Activated CD4-positive, CD25-positive, alpha-beta regulatory T cell treated with anti-CD3 and anti-CD28 coated beads, Interleukin-2, amount 50 U/mL, for 24 hours (primary cell): Measurements from ENCODE around the gene IL19.
"Not testable (repeated sequence)": the region's sequence is repeated elsewhere in the genome, so short reads cannot be mapped to it uniquely, and the experiment has no call there.

ENCODE experiments used
- ATAC-seq, 2 donors: fragments of 150-1000 bp; cut with Tn5 transposase; one replicate each; pipeline ENCODE4 v1.10.0; 2021; ENCODE audit warnings: mild to moderate bottlenecking in 1 of 2, moderate library complexity in 1 of 2

The IL19 gene

GRCh38 chr1:206776229-206776628 lies 5.7 kb downstream of the IL19 start:
- no peak for ATAC-seq

GRCh38 chr1:206778031-206778430 lies 7.5 kb downstream of the IL19 start:
- no peak for ATAC-seq

GRCh38 chr1:206778911-206779310 lies 8.3 kb downstream of the IL19 start:
- not testable (repeated sequence) for ATAC-seq

GRCh38 chr1:206779638-206780037 lies 9.1 kb downstream of the IL19 start:
- no peak for ATAC-seq

- ATAC-seq = peak in 1 of 2 donors; percentile 7
Observed at GRCh38 chr1:206782448-206782847, 11.9 kb downstream of the IL19 start.

- no peak for ATAC-seq
Observed at GRCh38 chr1:206783506-206783905, 12.9 kb downstream of the IL19 start.

- ATAC-seq = peak; percentile 87 to 89
Observed at GRCh38 chr1:206784471-206784903, 13.9 kb downstream of the IL19 start.

- ATAC-seq = no peak
Observed at GRCh38 chr1:206785182-206785765, 14.7 kb downstream of the IL19 start.

- ATAC-seq = peak; percentile 45 to 54
Observed at GRCh38 chr1:206786212-206786886, 15.8 kb downstream of the IL19 start.

- ATAC-seq = no peak
Observed at GRCh38 chr1:206787891-206788290, 17.3 kb downstream of the IL19 start.

- no peak for ATAC-seq
Observed at GRCh38 chr1:206788487-206789050, 18.0 kb downstream of the IL19 start.

GRCh38 chr1:206790502-206791250 lies 20.1 kb downstream of the IL19 start:
- peak in 1 of 2 donors; percentile 3 for ATAC-seq

- ATAC-seq = peak; percentile 44
Observed at GRCh38 chr1:206792939-206793607, 22.5 kb downstream of the IL19 start.

GRCh38 chr1:206793620-206794019 lies 23.0 kb downstream of the IL19 start:
- ATAC-seq = peak; percentile 27 to 47

GRCh38 chr1:206794294-206794908 lies 23.8 kb downstream of the IL19 start:
- ATAC-seq = peak; percentile 57 to 63

GRCh38 chr1:206796116-206796515 lies 25.5 kb downstream of the IL19 start:
- ATAC-seq = no peak

- no peak for ATAC-seq
Observed at GRCh38 chr1:206796981-206797402, 26.4 kb downstream of the IL19 start.

- no peak for ATAC-seq
Observed at GRCh38 chr1:206797534-206798383, 27.2 kb downstream of the IL19 start.

- no peak for ATAC-seq
Observed at GRCh38 chr1:206798384-206798996, 27.9 kb downstream of the IL19 start.

GRCh38 chr1:206799311-206799710 lies 28.7 kb downstream of the IL19 start:
- ATAC-seq = no peak

- no peak for ATAC-seq
Observed at GRCh38 chr1:206800411-206800810, 29.8 kb downstream of the IL19 start.
